ENCODE measurements around the gene LOXL1. TPM values are rescaled to one million over a fixed set of nuclear protein-coding genes. Genes with fewer than 3 reads are reported as not detected.

LOXL1 gene
- total RNA-seq, 1 donor from 2014 or later, result 5.3 TPM

DNA sequence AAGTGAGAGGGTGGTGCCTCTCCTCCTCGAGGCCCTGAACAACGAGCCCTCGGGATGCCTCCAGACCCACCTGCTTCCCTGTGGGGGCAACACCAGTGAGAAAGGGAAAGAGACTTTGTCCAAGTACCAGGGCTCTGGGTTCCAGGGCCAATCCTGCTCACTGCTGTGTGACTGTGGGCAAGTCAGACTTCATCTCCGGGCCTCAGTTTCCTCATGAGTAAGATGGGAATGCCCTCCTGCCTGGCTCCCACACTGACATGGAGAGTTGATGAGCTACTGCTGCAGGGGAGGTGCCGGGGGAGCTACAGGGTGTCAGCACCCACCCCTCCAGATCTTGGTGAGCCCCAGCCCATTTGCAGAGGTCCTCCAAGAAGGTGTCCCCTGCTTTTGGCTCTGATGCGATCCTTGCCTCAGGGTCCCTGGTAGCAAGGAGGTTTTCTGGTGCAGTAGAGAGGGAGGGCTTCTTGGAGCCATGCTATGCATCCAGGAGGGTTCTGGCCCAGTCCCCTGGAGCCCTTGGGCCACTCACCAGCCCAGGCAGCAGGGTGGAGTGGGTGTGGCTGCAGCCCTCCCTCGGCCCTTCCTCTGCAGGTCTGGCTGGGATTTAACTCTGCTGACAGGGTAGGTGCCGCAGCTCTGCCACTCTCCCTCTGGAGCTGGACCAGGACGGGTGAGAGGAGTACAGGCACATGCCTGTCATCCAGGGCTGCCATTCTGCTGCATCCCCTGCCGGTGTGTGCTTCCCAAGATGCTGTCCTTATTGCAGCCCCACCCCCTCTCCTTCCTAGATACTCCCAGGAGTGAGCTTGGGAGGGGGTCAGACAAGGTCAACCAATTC lies 26.9 kb downstream of the LOXL1 start:
- no peak for DNase-seq (ENCODE audit: low read depth)
- Histone ChIP-seq H3K36me3 (ENCODE audit: control insufficient read depth, insufficient read depth, low read length) (no peaks in the 10 kb centered on the region), H3K4me3 (ENCODE audit: low read depth, low read length) (no peak overlapping the region), H3K27me3 (ENCODE audit: control insufficient read depth, insufficient read depth, low read length) (no peaks in the 10 kb centered on the region)
- no peak for FAIRE-seq
- TF ChIP-seq, protein P1, sequence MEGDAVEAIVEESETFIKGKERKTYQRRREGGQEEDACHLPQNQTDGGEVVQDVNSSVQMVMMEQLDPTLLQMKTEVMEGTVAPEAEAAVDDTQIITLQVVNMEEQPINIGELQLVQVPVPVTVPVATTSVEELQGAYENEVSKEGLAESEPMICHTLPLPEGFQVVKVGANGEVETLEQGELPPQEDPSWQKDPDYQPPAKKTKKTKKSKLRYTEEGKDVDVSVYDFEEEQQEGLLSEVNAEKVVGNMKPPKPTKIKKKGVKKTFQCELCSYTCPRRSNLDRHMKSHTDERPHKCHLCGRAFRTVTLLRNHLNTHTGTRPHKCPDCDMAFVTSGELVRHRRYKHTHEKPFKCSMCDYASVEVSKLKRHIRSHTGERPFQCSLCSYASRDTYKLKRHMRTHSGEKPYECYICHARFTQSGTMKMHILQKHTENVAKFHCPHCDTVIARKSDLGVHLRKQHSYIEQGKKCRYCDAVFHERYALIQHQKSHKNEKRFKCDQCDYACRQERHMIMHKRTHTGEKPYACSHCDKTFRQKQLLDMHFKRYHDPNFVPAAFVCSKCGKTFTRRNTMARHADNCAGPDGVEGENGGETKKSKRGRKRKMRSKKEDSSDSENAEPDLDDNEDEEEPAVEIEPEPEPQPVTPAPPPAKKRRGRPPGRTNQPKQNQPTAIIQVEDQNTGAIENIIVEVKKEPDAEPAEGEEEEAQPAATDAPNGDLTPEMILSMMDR (IDR thresholded peaks at IDR 0.05; ENCODE audit: insufficient read depth, low read length, severe bottlenecking), result no peak

DNA sequence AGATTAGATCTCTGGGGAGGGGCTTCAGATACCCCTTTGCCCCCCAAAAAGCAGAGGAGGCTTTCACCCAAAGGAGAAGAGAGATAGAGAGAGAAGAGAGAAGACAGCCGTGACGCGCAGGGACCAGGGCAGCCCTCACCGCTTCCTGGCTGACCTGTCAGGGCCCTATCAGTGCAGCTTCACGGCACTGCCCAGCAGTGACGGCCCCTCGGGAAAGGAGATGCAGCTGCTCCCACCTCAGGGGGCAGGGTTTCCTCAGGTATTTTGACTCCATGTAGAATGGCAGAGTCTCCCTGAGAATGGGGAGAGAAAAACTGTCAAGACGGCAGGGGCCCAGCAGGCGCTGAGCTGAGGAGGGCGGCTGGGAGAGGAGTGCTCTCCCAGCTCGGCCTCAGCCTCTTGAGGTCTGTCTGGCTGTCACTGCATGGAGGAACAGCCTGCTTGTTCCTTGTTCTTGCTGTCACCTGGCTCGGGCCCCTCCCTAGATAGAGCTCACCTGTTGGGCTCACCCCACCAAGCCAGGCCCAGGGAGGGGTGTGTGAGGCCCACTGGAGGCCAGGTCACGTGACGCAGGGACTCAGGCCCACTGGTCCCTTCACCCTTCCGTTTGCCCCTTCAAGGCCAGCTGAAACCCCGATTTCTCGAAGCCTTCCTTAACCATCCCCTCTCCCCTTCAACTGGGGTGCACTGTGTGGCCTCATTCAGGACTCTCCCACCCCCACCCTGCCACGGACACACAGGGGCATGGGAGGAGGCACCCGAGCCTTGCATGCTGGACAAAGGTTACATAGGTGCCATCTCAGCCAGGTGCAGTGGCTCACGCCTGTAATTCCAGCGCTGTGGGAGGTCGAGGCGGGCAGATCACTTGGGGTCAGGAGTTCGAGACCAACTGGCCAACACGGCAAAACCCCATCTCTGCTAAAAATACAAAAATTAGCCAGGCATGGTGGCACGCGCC lies 28.2 kb downstream of the LOXL1 start:
- Histone ChIP-seq H3K36me3 (ENCODE audit: control insufficient read depth, insufficient read depth, low read length) (no peaks in the 10 kb centered on the region), H3K4me3 (ENCODE audit: low read depth, low read length) (no peak overlapping the region), H3K27me3 (ENCODE audit: control insufficient read depth, insufficient read depth, low read length) (no peaks in the 10 kb centered on the region)
- TF ChIP-seq, protein P1 (IDR thresholded peaks at IDR 0.05; ENCODE audit: insufficient read depth, low read length, severe bottlenecking), result no peak
- no peak for FAIRE-seq
- DNase-seq (ENCODE audit: low read depth), result no peak

DNA sequence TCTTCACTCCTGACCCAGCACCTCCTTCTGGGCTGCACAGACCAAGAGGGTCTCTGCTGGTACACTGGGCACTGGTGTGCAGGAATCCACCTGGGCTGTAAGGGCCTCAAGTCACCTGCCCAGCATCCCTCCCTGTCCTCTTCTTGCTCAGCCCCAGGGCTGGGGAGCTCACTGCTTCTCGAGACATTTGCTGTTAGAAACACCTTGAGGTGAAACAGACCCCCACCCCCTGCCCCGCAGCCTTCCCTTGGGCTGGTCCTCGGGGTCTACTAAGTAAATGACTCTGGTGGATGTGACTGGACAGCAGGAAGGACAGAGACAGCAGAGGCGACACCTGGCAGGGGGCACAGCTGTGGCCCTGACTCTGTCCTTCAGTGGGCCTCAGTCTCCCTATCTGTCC lies 29.1 kb downstream of the LOXL1 start:
- Histone ChIP-seq H3K36me3 (ENCODE audit: control insufficient read depth, insufficient read depth, low read length) (no peaks in the 10 kb centered on the region), H3K4me3 (ENCODE audit: low read depth, low read length) (no peak overlapping the region), H3K27me3 (ENCODE audit: control insufficient read depth, insufficient read depth, low read length) (no peaks in the 10 kb centered on the region)
- FAIRE-seq (no peak), DNase-seq (ENCODE audit: low read depth) (no peak)
- TF ChIP-seq, protein P1 (IDR thresholded peaks at IDR 0.05; ENCODE audit: insufficient read depth, low read length, severe bottlenecking), result no peak

DNA sequence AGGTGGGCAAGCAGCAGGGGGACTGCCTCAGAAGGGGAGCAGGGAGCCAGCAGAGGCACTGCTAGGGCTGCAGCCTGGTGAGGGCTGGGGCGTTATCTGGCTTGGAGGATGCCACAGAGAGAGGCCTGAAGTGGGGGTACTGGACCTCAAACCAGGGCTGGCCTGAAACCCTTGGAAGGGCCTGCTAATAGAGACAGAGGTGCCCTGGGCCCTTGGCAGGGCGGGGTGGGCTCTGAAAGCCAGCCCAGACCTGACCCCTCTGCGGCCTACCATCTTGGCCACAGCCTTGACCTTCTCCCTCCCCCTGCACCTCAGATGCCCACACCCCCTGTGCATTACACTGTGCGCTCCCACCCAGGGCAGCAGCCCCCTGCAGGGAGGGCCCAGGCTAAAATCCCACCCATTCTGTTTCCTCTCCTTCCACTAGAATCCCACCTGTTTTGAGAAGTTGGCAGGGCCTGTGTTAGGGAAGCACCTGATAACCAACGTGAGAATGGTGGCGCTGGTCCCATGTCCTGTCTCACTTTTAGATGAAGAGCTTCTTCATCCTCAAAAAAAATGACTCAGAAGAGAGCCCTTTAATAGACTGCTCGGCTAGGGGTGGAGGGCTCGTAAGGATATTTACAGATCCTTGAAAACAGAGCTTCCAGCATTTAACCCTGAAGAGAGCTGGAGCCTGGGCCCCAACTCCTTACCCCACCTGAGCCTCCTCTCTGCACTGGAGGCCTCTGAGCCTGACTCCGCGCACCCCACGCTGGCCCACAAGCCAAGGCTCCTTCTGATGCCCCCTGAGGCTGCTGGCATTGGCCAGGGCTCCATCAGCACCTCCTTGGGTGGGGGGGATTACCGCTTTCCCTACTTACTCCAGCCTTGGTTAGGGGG lies 29.8 kb downstream of the LOXL1 start:
- Histone ChIP-seq H3K4me3 (ENCODE audit: low read depth, low read length) (no peak overlapping the region), H3K27me3 (ENCODE audit: control insufficient read depth, insufficient read depth, low read length) (no peaks in the 10 kb centered on the region), H3K36me3 (ENCODE audit: control insufficient read depth, insufficient read depth, low read length) (no peaks in the 10 kb centered on the region)
- no peak for FAIRE-seq
- TF ChIP-seq, protein P1 (IDR thresholded peaks at IDR 0.05; ENCODE audit: insufficient read depth, low read length, severe bottlenecking), result no peak
- no peak for DNase-seq (ENCODE audit: low read depth)

DNA sequence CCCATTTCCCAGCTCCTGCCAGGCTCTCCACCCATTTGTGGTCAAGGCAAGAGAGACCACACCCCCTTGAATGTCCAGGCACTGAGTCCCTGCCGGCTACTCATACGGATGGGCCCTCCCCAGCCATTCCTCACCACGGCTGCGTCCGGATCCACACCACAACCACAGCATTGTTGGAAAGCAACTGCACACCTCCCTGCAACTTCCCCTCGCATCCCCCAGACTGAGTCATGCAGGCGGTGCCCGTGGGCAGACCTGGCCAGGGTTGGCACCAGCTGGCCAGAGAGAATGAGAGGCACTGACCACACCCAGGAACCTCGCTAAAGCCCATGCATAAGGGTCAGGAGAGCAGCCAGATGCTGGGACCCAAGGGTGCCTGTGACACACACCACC lies 30.5 kb downstream of the LOXL1 start:
- FAIRE-seq (no peak), DNase-seq (ENCODE audit: low read depth) (peak; percentile 78)
- Histone ChIP-seq H3K4me3 (ENCODE audit: low read depth, low read length) (no peak overlapping the region), H3K36me3 (ENCODE audit: control insufficient read depth, insufficient read depth, low read length) (no peaks in the 10 kb centered on the region), H3K27me3 (ENCODE audit: control insufficient read depth, insufficient read depth, low read length) (no peaks in the 10 kb centered on the region)
- TF ChIP-seq, protein P1 (IDR thresholded peaks at IDR 0.05; ENCODE audit: insufficient read depth, low read length, severe bottlenecking), result no peak
